CD4-positive, alpha-beta T cell treated with Interleukin-17A for 1 hour (primary cell): Measurements from ENCODE around the gene RNF41.

Source experiments
- DNase-seq: peaks from one replicate; pipeline ENCODE4 v3.0.0-alpha.2; 2020

RNF41 gene

GRCh38 chr12:56242986-56243385 is 21.3 kb upstream of the RNF41 start:
- DNase-seq, result no peak

- DNase-seq, result no peak
Observed at GRCh38 chr12:56241424-56242303, 19.9 kb upstream of the RNF41 start.

GRCh38 chr12:56237552-56237951 is 15.8 kb upstream of the RNF41 start:
- no peak for DNase-seq

GRCh38 chr12:56236985-56237384 is 15.3 kb upstream of the RNF41 start:
- no peak for DNase-seq

GRCh38 chr12:56236091-56236490 is 14.4 kb upstream of the RNF41 start:
- no peak for DNase-seq

GRCh38 chr12:56234746-56235436 is 13.2 kb upstream of the RNF41 start:
- no peak for DNase-seq

- no peak for DNase-seq
Observed at GRCh38 chr12:56231184-56231582, 9.5 kb upstream of the RNF41 start.

GRCh38 chr12:56230432-56231183 is 8.9 kb upstream of the RNF41 start:
- DNase-seq, result no peak

- no peak for DNase-seq
Observed at GRCh38 chr12:56229916-56230431, 8.3 kb upstream of the RNF41 start, which contains the start of gene SLC39A5. TSS of gene SLC39A5 (plus strand) at chr12:56230051. CDS start at chr12:56231275, 1,224 bp downstream.

GRCh38 chr12:56229082-56229481 is 7.4 kb upstream of the RNF41 start:
- no peak for DNase-seq

- no peak for DNase-seq
Observed at GRCh38 chr12:56224954-56225353, 3.2 kb upstream of the RNF41 start.

GRCh38 chr12:56224102-56224701 is 2.5 kb upstream of the RNF41 start, which contains the start of gene NABP2:
TSS of gene NABP2 (plus strand) at chr12:56224342. CDS start at chr12:56224857, 515 bp downstream.
- peak; percentile 94 for DNase-seq

- DNase-seq, result no peak
Observed at GRCh38 chr12:56223571-56224101, 1.9 kb upstream of the RNF41 start.

- DNase-seq, result peak; percentile 4
Observed at GRCh38 chr12:56222531-56222895, 791 bp upstream of the RNF41 start.

- no peak for DNase-seq
Observed at GRCh38 chr12:56221232-56221756, 428 bp downstream of the RNF41 start.

GRCh38 chr12:56220611-56221231 is 1.0 kb downstream of the RNF41 start:
- peak; percentile 11 for DNase-seq

- DNase-seq, result no peak
Observed at GRCh38 chr12:56219840-56220239, 1.9 kb downstream of the RNF41 start.

- no peak for DNase-seq
Observed at GRCh38 chr12:56216461-56216860, 5.3 kb downstream of the RNF41 start.

GRCh38 chr12:56213878-56214277 is 7.8 kb downstream of the RNF41 start:
- no peak for DNase-seq

GRCh38 chr12:56212361-56212760 is 9.4 kb downstream of the RNF41 start:
- DNase-seq, result no peak

- DNase-seq, result no peak
Observed at GRCh38 chr12:56208006-56208405, 13.7 kb downstream of the RNF41 start.
